Keratinocyte (primary cell): Measurements from ENCODE around the gene ATXN7L3. TPM values are rescaled to one million over a fixed set of nuclear protein-coding genes. Genes with fewer than 3 reads are reported as not detected.

Source experiments
- DNase-seq: peaks from one replicate; pipeline ENCODE4 v3.0.0-alpha.2; 2011; ENCODE audit warnings: low read depth, missing footprints, low spot score
- FAIRE-seq: peaks from 2 replicates; lab custom pipeline; 2011; peaks lifted over from hg19 to GRCh38; lab: Jason Lieb, UNC
- H2AFZ ChIP-seq: 2 replicates; pipeline ENCODE4 v1.6.0; 2012; ENCODE audit warnings: low read length, control low read depth, inconsistent platforms; ENCODE audit not compliant: control insufficient read depth
- H3K27ac ChIP-seq: 2 replicates; pipeline ENCODE4 v1.5.1; 2011; ENCODE audit warnings: low read length; ENCODE audit not compliant: control insufficient read depth, insufficient read depth
- H3K27me3 ChIP-seq: 3 replicates; pipeline ENCODE4 v1.6.0; 2011; ENCODE audit warnings: low read length; ENCODE audit not compliant: control insufficient read depth, insufficient read depth; ENCODE audit errors: extremely low read depth
- H3K36me3 ChIP-seq, 2 experiments: 2 replicates in 1 of 2; 3 replicates in 1 of 2; pipeline ENCODE4 v1.5.1; 2011; ENCODE audit warnings: low read length in 2 of 2, mild to moderate bottlenecking in 1 of 2; ENCODE audit not compliant: control insufficient read depth in 2 of 2, insufficient read depth in 2 of 2; ENCODE audit errors: extremely low read depth in 1 of 2
- H3K4me1 ChIP-seq: 3 replicates; pipeline ENCODE4 v1.5.1; 2011; ENCODE audit warnings: low read length; ENCODE audit not compliant: control insufficient read depth, insufficient read depth; ENCODE audit errors: extremely low read depth
- H3K4me2 ChIP-seq: 3 replicates; pipeline ENCODE4 v1.6.0; 2011; ENCODE audit warnings: low read depth, low read length; ENCODE audit not compliant: control insufficient read depth, insufficient read depth; ENCODE audit errors: extremely low read depth
- H3K4me3 ChIP-seq, 3 experiments: fragments of 200-600 bp in 1 of 3; sonication (generic) in 1 of 3; 2 replicates in 2 of 3; 3 replicates in 1 of 3; pipeline ENCODE4 v1.5.1; 2011 to 2016; ENCODE audit warnings: low read length in 3 of 3, mild to moderate bottlenecking in 3 of 3, control low read depth in 2 of 3, inconsistent platforms in 1 of 3, low read depth in 1 of 3, mixed read lengths in 1 of 3, mixed run types in 1 of 3, moderate library complexity in 1 of 3; ENCODE audit not compliant: control insufficient read depth in 2 of 3, insufficient read depth in 2 of 3; ENCODE audit errors: extremely low read depth in 1 of 3
- H3K79me2 ChIP-seq: 2 replicates; pipeline ENCODE4 v1.6.0; 2012; ENCODE audit warnings: low read length; ENCODE audit not compliant: control insufficient read depth, insufficient read depth
- H3K9ac ChIP-seq: 3 replicates; pipeline ENCODE4 v1.6.0; 2011; ENCODE audit warnings: low read length; ENCODE audit not compliant: control insufficient read depth, insufficient read depth; ENCODE audit errors: extremely low read depth
- H3K9me1 ChIP-seq: 3 replicates; pipeline ENCODE4 v1.6.0; 2011; ENCODE audit warnings: low read length; ENCODE audit not compliant: control insufficient read depth, insufficient read depth; ENCODE audit errors: extremely low read depth
- H3K9me3 ChIP-seq: 2 replicates; pipeline ENCODE4 v1.5.1; 2012; ENCODE audit warnings: low read depth, low read length; ENCODE audit not compliant: control insufficient read depth
- H4K20me1 ChIP-seq: 3 replicates; pipeline ENCODE4 v1.6.0; 2011; ENCODE audit warnings: low read length; ENCODE audit not compliant: control insufficient read depth, insufficient read depth; ENCODE audit errors: extremely low read depth
- EZH2 ChIP-seq: IDR thresholded peaks from one replicate; pipeline ENCODE4 v1.6.1; 2012; ENCODE audit warnings: inconsistent platforms, mild to moderate bottlenecking, low read length, moderate library complexity
- dilution Hi-C: fragments of 300-500 bp; cut with MboI; formaldehyde crosslinking; loops from one replicate; pipeline ENCODE4 v1.7.0; 2020; ENCODE audit warnings: low sequenced_read_pairs; ENCODE audit not compliant: extremely low pct_ligation_motif_present
- polyA plus RNA-seq, 5 experiments: library from polyadenylated mRNA; depleted of rRNA in 3 of 5; stranded (reverse) in 3 of 5; stranded (forward) in 1 of 5; unstranded in 1 of 5; fragments of >200 nt; gene quantifications; 1 replicate in 1 of 5; 2 replicates in 3 of 5; 3 replicates in 1 of 5; pipeline versions ENCODE4 v1.2.1 to v1.2.3, GENCODE V29; 2011 to 2012; ENCODE audit warnings: missing spikeins in 2 of 5, low read depth in 1 of 5, low replicate concordance in 1 of 5
- TF ChIP-seq, protein P1 (sequence below), 3 experiments: IDR thresholded peaks in 1 of 3; conservative IDR thresholded peaks in 1 of 3; optimal IDR thresholded peaks in 1 of 3; 2 replicates in 2 of 3; 3 replicates in 1 of 3; pipeline versions ENCODE3 to v1.5.1; 2011; ENCODE audit warnings: low read length in 3 of 3, mild to moderate bottlenecking in 3 of 3, moderate library complexity in 2 of 3, control low read depth in 1 of 3, inconsistent platforms in 1 of 3; ENCODE audit not compliant: insufficient read depth in 2 of 3; ENCODE audit errors: extremely low read depth in 1 of 3

Gene ATXN7L3
- polyA plus RNA-seq, 1 donor (not counting 4 experiments of a cell fraction or from before 2014, with no cell fraction given): 32.8 TPM

DNA sequence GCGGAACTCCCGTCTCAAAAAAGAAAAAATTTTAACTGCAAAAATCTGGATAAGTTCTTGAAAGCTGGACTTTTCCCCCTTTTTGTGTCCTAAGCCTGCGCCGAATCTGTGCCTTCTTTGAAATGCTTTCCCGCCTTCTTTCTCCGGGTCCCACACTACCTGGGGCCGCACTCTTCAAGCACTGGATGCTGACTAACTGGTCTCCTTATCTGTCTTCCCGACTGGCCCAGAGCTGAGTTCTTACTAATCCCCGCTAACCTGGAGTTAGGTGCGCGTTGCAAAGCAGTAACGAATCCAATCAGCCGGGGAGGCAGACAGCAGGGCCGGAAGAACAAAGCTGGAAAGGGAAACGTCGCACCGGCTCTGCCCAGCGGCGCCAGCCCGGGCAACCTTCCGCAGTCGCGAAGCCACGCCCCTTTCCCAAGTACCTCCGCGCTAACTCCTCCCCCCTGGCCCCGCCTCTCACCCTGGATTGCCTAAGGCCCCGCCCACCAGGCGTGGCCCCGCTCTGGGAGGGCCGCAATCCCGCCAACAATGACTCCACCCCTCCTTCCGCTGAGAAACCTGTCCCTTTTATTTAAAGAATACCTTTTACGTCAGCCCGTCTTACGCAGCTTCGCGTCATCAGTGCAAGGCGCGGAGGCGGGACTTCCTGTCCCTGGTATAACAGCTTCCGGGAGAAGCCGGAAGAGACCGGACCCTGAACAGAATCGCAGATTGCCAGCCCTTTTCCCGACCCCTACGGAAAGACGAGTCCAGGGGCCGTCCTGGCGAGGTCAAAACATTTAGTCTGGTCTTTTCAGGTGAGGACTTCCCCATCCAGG is 13.2 kb downstream of the ATXN7L3 start, which contains the start of gene TMUB2:
TMUB2 (plus strand) TSS at position 666 of the 824 bp plus-strand sequence. CDS start 737 bp downstream, outside the sequence.
- peaks cover 11% of the 10 kb centered on the region for H3K4me1 ChIP-seq
- peak; percentile 98 for DNase-seq
- H3K9ac ChIP-seq: peak within 1 kb of the TSS; percentile 96
- H3K9me1 ChIP-seq: no peaks in the 10 kb centered on the region
- peaks cover 14 to 15% of the 10 kb centered on the region in 2 experiments for H3K36me3 ChIP-seq
- peak within 1 kb of the TSS; percentile 97 for H3K27ac ChIP-seq
- FAIRE-seq: peak; percentile 87
- no peaks in the 10 kb centered on the region for H3K27me3 ChIP-seq
- H4K20me1 ChIP-seq: no peaks in the 10 kb centered on the region
- peak within 1 kb of the TSS; percentile 91 for H2AFZ ChIP-seq
- H3K4me2 ChIP-seq: peak within 1 kb of the TSS; percentile 90
- no peaks in the 10 kb centered on the region for H3K9me3 ChIP-seq
- dilution Hi-C loops: no loop called here
- H3K4me3 ChIP-seq: peak within 1 kb of the TSS; percentile 91 to 100 (median 97)
- peaks cover 37% of the 10 kb centered on the region for H3K79me2 ChIP-seq
- TF ChIP-seq EZH2: no peak
- TF ChIP-seq, protein P1, sequence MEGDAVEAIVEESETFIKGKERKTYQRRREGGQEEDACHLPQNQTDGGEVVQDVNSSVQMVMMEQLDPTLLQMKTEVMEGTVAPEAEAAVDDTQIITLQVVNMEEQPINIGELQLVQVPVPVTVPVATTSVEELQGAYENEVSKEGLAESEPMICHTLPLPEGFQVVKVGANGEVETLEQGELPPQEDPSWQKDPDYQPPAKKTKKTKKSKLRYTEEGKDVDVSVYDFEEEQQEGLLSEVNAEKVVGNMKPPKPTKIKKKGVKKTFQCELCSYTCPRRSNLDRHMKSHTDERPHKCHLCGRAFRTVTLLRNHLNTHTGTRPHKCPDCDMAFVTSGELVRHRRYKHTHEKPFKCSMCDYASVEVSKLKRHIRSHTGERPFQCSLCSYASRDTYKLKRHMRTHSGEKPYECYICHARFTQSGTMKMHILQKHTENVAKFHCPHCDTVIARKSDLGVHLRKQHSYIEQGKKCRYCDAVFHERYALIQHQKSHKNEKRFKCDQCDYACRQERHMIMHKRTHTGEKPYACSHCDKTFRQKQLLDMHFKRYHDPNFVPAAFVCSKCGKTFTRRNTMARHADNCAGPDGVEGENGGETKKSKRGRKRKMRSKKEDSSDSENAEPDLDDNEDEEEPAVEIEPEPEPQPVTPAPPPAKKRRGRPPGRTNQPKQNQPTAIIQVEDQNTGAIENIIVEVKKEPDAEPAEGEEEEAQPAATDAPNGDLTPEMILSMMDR (optimal IDR thresholded peaks at IDR 0.05 in 1 of 3, IDR thresholded peaks at IDR 0.05 in 1 of 3, conservative IDR thresholded peaks at IDR 0.05 in 1 of 3; ENCODE audit: extremely low read depth in 1 of 3, insufficient read depth in 2 of 3, low read length in 3 of 3): no peak

DNA sequence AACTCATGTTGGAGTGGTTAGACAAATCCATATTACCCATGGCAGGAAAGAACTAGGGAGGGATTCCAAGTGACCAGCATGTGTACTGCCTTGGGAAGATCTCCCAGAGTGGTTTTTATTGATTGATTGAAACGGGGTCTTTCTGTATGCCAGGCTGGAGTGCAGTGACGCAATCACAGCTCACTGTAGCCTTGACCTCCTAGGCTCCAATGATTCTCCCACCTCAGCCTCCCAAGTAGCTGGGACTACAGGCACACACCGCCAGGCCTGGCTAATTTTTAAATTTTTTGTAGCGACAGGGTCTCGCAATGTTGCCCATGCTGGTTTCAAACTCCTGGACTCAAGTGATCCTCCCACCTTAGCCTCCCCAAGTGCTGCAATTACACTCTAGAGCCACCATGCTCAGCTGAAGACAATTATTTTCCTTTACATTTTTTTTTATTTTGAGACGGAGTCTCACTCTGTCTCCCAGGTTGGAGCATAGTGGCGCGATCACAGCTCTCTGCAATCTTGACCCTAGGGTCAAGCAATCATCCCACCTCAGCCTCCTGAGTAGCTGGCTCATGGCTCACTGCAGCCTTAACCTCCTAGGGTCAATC is 15.4 kb downstream of the ATXN7L3 start:
- no peak for FAIRE-seq

More for the DNA sequence above, 15.4 kb downstream of the ATXN7L3 start:
- H4K20me1 ChIP-seq: no peaks in the 10 kb centered on the region
- H2AFZ ChIP-seq: no peak overlapping the region
- peaks cover 11% of the 10 kb centered on the region for H3K4me1 ChIP-seq
- no peak overlapping the region for H3K27ac ChIP-seq
- H3K79me2 ChIP-seq: peaks cover 37% of the 10 kb centered on the region
- no peaks in the 10 kb centered on the region for H3K27me3 ChIP-seq
- H3K36me3 ChIP-seq: peaks cover 1 to 6% of the 10 kb centered on the region in 2 experiments
- no peaks in the 10 kb centered on the region for H3K9me3 ChIP-seq
- H3K9ac ChIP-seq: no peak overlapping the region
- no peak overlapping the region for H3K4me2 ChIP-seq
- H3K4me3 ChIP-seq: no peak overlapping the region
- no peak for DNase-seq
- TF ChIP-seq, protein P1 (optimal IDR thresholded peaks at IDR 0.05 in 1 of 3, IDR thresholded peaks at IDR 0.05 in 1 of 3, conservative IDR thresholded peaks at IDR 0.05 in 1 of 3; ENCODE audit: extremely low read depth in 1 of 3, insufficient read depth in 2 of 3, low read length in 3 of 3): no peak
- TF ChIP-seq EZH2: no peak
- dilution Hi-C loops: no loop called here
- H3K9me1 ChIP-seq: no peaks in the 10 kb centered on the region
